HG02938 (cell line): ENCODE data around the gene ARL8A.

ENCODE experiments used
- ATAC-seq: cut with Tn5 transposase; IDR thresholded peaks from one replicate; pipeline ENCODE4 v1.9.1; 2021; ENCODE audit warnings: mild to moderate bottlenecking, moderate library complexity; ENCODE audit not compliant: unreplicated experiment

ARL8A gene

DNA sequence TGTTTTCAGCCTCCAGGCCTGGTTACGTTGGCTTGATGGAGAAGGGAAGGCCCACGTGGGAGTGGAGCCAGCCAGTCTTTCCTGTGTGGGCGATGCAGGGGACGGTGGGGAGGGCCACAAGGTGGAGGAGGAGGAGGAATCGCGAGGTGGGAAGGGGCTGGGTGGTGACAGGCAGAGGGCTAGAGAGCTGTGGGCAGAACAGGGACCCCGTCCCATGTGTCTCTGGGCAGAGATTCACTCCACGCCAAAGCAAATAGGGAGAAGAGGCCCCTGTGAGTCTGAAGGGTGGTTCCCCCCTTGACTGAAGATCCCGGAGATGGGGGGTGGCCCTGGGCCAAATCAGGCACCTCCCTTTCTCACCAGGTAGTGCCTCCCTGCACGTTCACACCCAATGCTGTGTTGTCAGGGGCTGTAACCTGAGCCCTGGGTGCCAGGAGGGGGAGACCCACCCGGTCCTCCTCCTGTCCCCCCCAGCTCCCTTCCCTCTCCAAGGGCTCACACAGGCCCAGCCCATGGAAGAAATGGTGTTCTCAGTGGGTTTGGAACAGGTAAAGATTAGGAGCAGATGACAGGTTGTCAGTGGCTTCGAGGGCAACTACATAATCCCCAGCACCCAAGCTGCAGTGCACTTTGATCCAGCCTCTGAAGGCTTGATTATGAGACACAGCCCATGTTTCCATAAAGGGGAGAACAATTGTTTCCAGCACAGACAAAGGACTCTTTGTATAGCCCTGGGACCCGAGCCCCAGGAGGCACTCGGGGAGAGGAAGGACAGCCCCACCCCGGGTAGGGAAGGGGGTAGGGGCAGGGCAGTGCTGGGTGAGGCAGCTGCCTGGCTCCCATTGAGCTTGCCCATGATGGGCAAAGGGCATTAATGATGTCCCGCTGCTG, 59.5 kb downstream of the ARL8A start:
- no peak for ATAC-seq
